Neuronal stem cell (in vitro differentiated cells): ENCODE results near the gene FOXA3.
"Not testable (repeated sequence)": the region's sequence is repeated elsewhere in the genome, so short reads cannot be mapped to it uniquely, and the experiment has no call there.

Experiments
- DNase-seq: peaks from one replicate; pipeline ENCODE4 v3.0.0-alpha.2; 2013; ENCODE audit warnings: low spot score
- H2AFZ ChIP-seq: one replicate; pipeline ENCODE4 v1.6.1; 2013; ENCODE audit warnings: mild to moderate bottlenecking, low read length, inconsistent platforms
- H2AK5ac ChIP-seq: 2 replicates; pipeline ENCODE4 v1.6.1; 2013; ENCODE audit warnings: low read depth, mild to moderate bottlenecking, inconsistent platforms, low read length, moderate library complexity, mixed read lengths
- H2BK120ac ChIP-seq: 2 replicates; pipeline ENCODE4 v1.6.1; 2013; ENCODE audit warnings: low read depth, mild to moderate bottlenecking, inconsistent platforms, low read length, moderate library complexity, mixed read lengths
- H2BK12ac ChIP-seq: one replicate; pipeline ENCODE4 v1.6.1; 2013; ENCODE audit warnings: low read length, inconsistent platforms
- H2BK15ac ChIP-seq: 2 replicates; pipeline ENCODE4 v1.6.1; 2013; ENCODE audit warnings: mild to moderate bottlenecking, low read length, inconsistent platforms, mixed read lengths
- H2BK5ac ChIP-seq: one replicate; pipeline ENCODE4 v1.6.1; 2013; ENCODE audit warnings: inconsistent platforms, mild to moderate bottlenecking, low read length, moderate library complexity
- H3K14ac ChIP-seq: one replicate; pipeline ENCODE4 v1.6.1; 2013; ENCODE audit warnings: low read length, inconsistent platforms
- H3K18ac ChIP-seq: 2 replicates; pipeline ENCODE4 v1.6.1; 2013; ENCODE audit warnings: low read length, inconsistent platforms
- H3K23ac ChIP-seq: 2 replicates; pipeline ENCODE4 v1.6.1; 2013; ENCODE audit warnings: low read depth, mild to moderate bottlenecking, mixed read lengths, low read length, inconsistent platforms; ENCODE audit not compliant: poor library complexity
- H3K27ac ChIP-seq: replicated peaks from 3 replicates; pipeline ENCODE4 v1.5.1; 2013; ENCODE audit warnings: low read length, inconsistent platforms
- H3K27me3 ChIP-seq, 3 experiments: 2 replicates each; pipeline ENCODE4 v1.6.1; 2013; ENCODE audit warnings: low read length in 3 of 3, mild to moderate bottlenecking in 2 of 3, inconsistent platforms in 1 of 3, low read depth in 1 of 3, mixed read lengths in 1 of 3, moderate library complexity in 1 of 3; ENCODE audit not compliant: control insufficient read depth in 3 of 3, insufficient read depth in 3 of 3
- H3K36me3 ChIP-seq, 2 donors: replicated peaks in 1 of 2; 2 replicates each; pipeline ENCODE4 v1.6.1; 2013; ENCODE audit warnings: low read length in 2 of 2; ENCODE audit not compliant: control insufficient read depth in 2 of 2, insufficient read depth in 2 of 2
- H3K4ac ChIP-seq: 2 replicates; pipeline ENCODE4 v1.6.1; 2013; ENCODE audit warnings: inconsistent platforms, mild to moderate bottlenecking, low read length, moderate library complexity
- H3K4me1 ChIP-seq, 2 donors: 1 replicate in 1 of 2; 2 replicates in 1 of 2; pipeline ENCODE4 v1.6.1; 2013; ENCODE audit warnings: low read length in 2 of 2, low read depth in 1 of 2; ENCODE audit not compliant: control insufficient read depth in 2 of 2, insufficient read depth in 1 of 2
- H3K4me2 ChIP-seq: one replicate; pipeline ENCODE4 v1.6.1; 2013; ENCODE audit warnings: mild to moderate bottlenecking, low read length, inconsistent platforms; ENCODE audit not compliant: insufficient read depth, poor library complexity, severe bottlenecking
- H3K4me3 ChIP-seq, 2 donors: 2 replicates each; pipeline ENCODE4 v1.5.1; 2013; ENCODE audit warnings: low read length in 2 of 2, mild to moderate bottlenecking in 2 of 2, inconsistent platforms in 1 of 2, moderate library complexity in 1 of 2
- H3K79me1 ChIP-seq: one replicate; pipeline ENCODE4 v1.6.1; 2013; ENCODE audit warnings: low read depth, mild to moderate bottlenecking, inconsistent platforms, low read length, moderate library complexity
- H3K9ac ChIP-seq: one replicate; pipeline ENCODE4 v1.6.1; 2013; ENCODE audit warnings: mild to moderate bottlenecking, low read depth, low read length, inconsistent platforms; ENCODE audit not compliant: poor library complexity
- H3K9me3 ChIP-seq, 2 donors: replicated peaks in 1 of 2; 2 replicates each; pipeline versions ENCODE3 to v1.6.1; 2013; ENCODE audit warnings: low read length in 2 of 2, mild to moderate bottlenecking in 2 of 2, inconsistent platforms in 1 of 2, low read depth in 1 of 2, mixed read lengths in 1 of 2, moderate library complexity in 1 of 2; ENCODE audit not compliant: control insufficient read depth in 2 of 2, insufficient read depth in 1 of 2
- H4K8ac ChIP-seq: one replicate; pipeline ENCODE4 v1.6.1; 2013; ENCODE audit warnings: low read depth, mild to moderate bottlenecking, inconsistent platforms, low read length, moderate library complexity
- H4K91ac ChIP-seq: one replicate; pipeline ENCODE4 v1.6.1; 2013; ENCODE audit warnings: low read length, low read depth, mild to moderate bottlenecking, inconsistent platforms; ENCODE audit not compliant: poor library complexity
- WGBS, 2 donors: extraction: QIAGEN DNeasy Blood & Tissue Kit; methylation state at CpG; one replicate each; pipeline ENCODE4 v1.1.7; 2013; ENCODE audit warnings: missing lambda C conversion rate in 2 of 2, mixed read lengths in 1 of 2; ENCODE audit not compliant: insufficient read length in 2 of 2, insufficient replicate concordance in 1 of 2; ENCODE audit errors: extremely low coverage in 2 of 2; 5-methylcytosine and 5-hydroxymethylcytosine counted together

FOXA3 gene

GRCh38 chr19:45889210-45889885, 25.2 kb downstream of the FOXA3 start:
- Histone ChIP-seq H4K8ac (no peak overlapping the region), H2AFZ (no peak overlapping the region), H2BK120ac (no peak overlapping the region), H3K23ac (no peak overlapping the region), H3K4me2 (no peak overlapping the region), H3K18ac (no peak overlapping the region), H3K4ac (no peak overlapping the region), H4K91ac (no peak overlapping the region), H3K9me3 (peaks cover 0 to 4% of the 10 kb centered on the region in 2 donors), H2AK5ac (no peak overlapping the region), H3K9ac (no peak overlapping the region), H3K36me3 (peaks cover 9 to 12% of the 10 kb centered on the region in 2 donors), H3K27me3 (no peaks in the 10 kb centered on the region), H3K4me1 (peaks cover 6 to 8% of the 10 kb centered on the region in 2 donors), H2BK12ac (no peak overlapping the region), H3K27ac (no peak overlapping the region), H3K79me1 (peaks cover 6% of the 10 kb centered on the region), H2BK15ac (no peak overlapping the region), H3K14ac (no peak overlapping the region), H2BK5ac (no peak overlapping the region), H3K4me3 (no peak overlapping the region)
- WGBS, 2 donors: no CpG with 5 or more reads among the region's 6 CpGs
- no peak for DNase-seq

GRCh38 chr19:45890877-45891276, 26.8 kb downstream of the FOXA3 start:
- H4K91ac ChIP-seq: no peak overlapping the region
- no peak overlapping the region for H3K27ac ChIP-seq
- H3K4me3 ChIP-seq: no peak overlapping the region
- no peak overlapping the region for H3K9ac ChIP-seq
- no peak overlapping the region for H3K4ac ChIP-seq
- H2AK5ac ChIP-seq: no peak overlapping the region
- H3K14ac ChIP-seq: no peak overlapping the region
- H3K4me2 ChIP-seq: no peak overlapping the region
- no peak overlapping the region for H3K23ac ChIP-seq
- H3K27me3 ChIP-seq: no peaks in the 10 kb centered on the region
- no peak overlapping the region for H2BK5ac ChIP-seq
- H3K4me1 ChIP-seq: peaks cover 0 to 4% of the 10 kb centered on the region in 2 donors
- no CpG with 5 or more reads among the region's 17 CpGs for WGBS, 2 donors
- H2BK120ac ChIP-seq: no peak overlapping the region
- no peak overlapping the region for H2BK12ac ChIP-seq
- H2AFZ ChIP-seq: no peak overlapping the region
- no peaks in the 10 kb centered on the region for H3K9me3 ChIP-seq
- H3K36me3 ChIP-seq: peaks cover 8 to 14% of the 10 kb centered on the region in 2 donors
- H3K18ac ChIP-seq: no peak overlapping the region
- H4K8ac ChIP-seq: no peak overlapping the region
- DNase-seq: no peak
- H3K79me1 ChIP-seq: no peaks in the 10 kb centered on the region
- no peak overlapping the region for H2BK15ac ChIP-seq

- peaks cover 0 to 3% (median 0%) of the 10 kb centered on the region in 3 experiments for H3K27me3 ChIP-seq
- peaks cover 15 to 46% of the 10 kb centered on the region in 2 donors for H3K36me3 ChIP-seq
- H3K4me3 ChIP-seq: no peak overlapping the region
- no CpG with 5 or more reads among the region's 9 CpGs for WGBS, 2 donors
- H3K4me2 ChIP-seq: no peak overlapping the region
- H3K18ac ChIP-seq: no peak overlapping the region
- H4K91ac ChIP-seq: no peak overlapping the region
- H3K4ac ChIP-seq: no peak overlapping the region
- no peak overlapping the region for H2AFZ ChIP-seq
- H3K9me3 ChIP-seq: no peaks in the 10 kb centered on the region
- no peak overlapping the region for H2BK12ac ChIP-seq
- H3K23ac ChIP-seq: no peak overlapping the region
- no peak overlapping the region for H3K14ac ChIP-seq
- H3K27ac ChIP-seq: peak overlapping the region; percentile 46
- H2AK5ac ChIP-seq: no peak overlapping the region
- H2BK120ac ChIP-seq: no peak overlapping the region
- H4K8ac ChIP-seq: no peak overlapping the region
- H3K79me1 ChIP-seq: no peaks in the 10 kb centered on the region
- H3K4me1 ChIP-seq: peaks cover 0 to 2% of the 10 kb centered on the region in 2 donors
- H2BK15ac ChIP-seq: peak overlapping the region; percentile 25
- no peak overlapping the region for H3K9ac ChIP-seq
- no peak overlapping the region for H2BK5ac ChIP-seq
- DNase-seq: no peak
Observed at GRCh38 chr19:45895519-45895972, 31.4 kb downstream of the FOXA3 start.

DNA sequence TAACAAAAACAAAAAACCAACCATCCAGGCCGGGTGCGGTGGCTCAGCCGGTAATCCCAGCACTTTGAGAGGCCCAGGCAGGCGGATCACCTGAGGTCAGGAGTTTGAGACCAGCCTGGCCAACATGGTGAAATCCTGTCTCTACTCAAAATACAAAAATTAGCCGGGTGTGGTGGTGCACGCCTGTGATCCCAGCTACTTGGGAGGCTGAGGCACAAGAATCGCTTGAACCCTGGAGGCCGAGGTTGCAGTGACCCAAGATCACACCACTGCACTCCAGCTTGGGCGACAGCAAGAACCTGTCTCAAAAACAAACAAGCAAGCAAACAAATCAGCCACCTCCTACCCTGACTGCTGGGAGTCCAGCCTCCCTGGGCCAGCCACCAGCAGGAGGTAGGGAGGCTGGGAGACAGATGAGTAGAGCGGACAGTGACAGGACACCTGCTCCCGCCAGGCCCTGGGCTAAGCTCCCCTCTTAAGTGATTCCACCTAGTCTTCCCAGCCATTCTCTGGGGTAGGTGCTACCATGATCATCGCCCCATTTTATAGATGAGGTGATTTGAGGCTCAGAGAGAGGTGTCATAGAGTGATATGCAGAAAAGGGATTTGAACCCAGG, 32.0 kb downstream of the FOXA3 start:
- DNase-seq: not testable (repeated sequence)
- H3K36me3 ChIP-seq: peaks cover 19 to 52% of the 10 kb centered on the region in 2 donors
- WGBS, 2 donors: no CpG with 5 or more reads among the region's 12 CpGs

More for the DNA sequence above, 32.0 kb downstream of the FOXA3 start:
- not testable (repeated sequence) for H3K9me3 ChIP-seq, H2BK15ac ChIP-seq, H2BK5ac ChIP-seq, H3K4me1 ChIP-seq, H4K91ac ChIP-seq, H3K27ac ChIP-seq, H3K4me3 ChIP-seq, H2AK5ac ChIP-seq, H3K4ac ChIP-seq, H3K79me1 ChIP-seq, H2BK120ac ChIP-seq, H2AFZ ChIP-seq, H3K23ac ChIP-seq, H3K4me2 ChIP-seq, H3K18ac ChIP-seq, H3K9ac ChIP-seq, H2BK12ac ChIP-seq, H3K14ac ChIP-seq, H4K8ac ChIP-seq, H3K27me3 ChIP-seq
